Measurements from ENCODE around the gene RCL1. TPM values are rescaled to one million over a fixed set of nuclear protein-coding genes. Genes with fewer than 3 reads are reported as not detected.
A peak's percentile ranks its signal among the peaks of the same experiment; 100 is the strongest.

The RCL1 gene
- polyA plus RNA-seq, 2 of the 4 experiments (the other 2 are of a cell fraction) = 25.5 to 27.5 TPM

- no peak overlapping the region for H3K4me2 ChIP-seq
- WGBS (ENCODE audit: missing lambda C conversion rate) = 60% methylated on average over 7 of the region's 7 CpGs
- no peaks in the 10 kb centered on the region for H3K4me1 ChIP-seq
- H3K4me3 ChIP-seq = no peak overlapping the region
- ATAC-seq (peak; percentile 65 to 66; a peak in 5 of 6 replicates), DNase-seq (ENCODE audit: low read depth in 1 of 2, low spot score in 1 of 2) (no peak), FAIRE-seq (no peak)
- TF ChIP-seq ESRRA (IDR thresholded peaks at IDR 0.05; ENCODE audit: borderline replicate concordance, low read length) = no peak
- no peak for TF ChIP-seq GATA3 (IDR thresholded peaks at IDR 0.05; ENCODE audit: borderline replicate concordance)
- no peak for TF ChIP-seq BCL3 (IDR thresholded peaks at IDR 0.05)
- no peak for TF ChIP-seq HES2 (IDR thresholded peaks at IDR 0.05)
- TF ChIP-seq HDAC2 (IDR thresholded peaks at IDR 0.05) = no peak
- TF ChIP-seq MYC (IDR thresholded peaks at IDR 0.05; ENCODE audit: borderline replicate concordance, low read length) = no peak
- TF ChIP-seq NFE2L2 (conservative IDR thresholded peaks at IDR 0.05; ENCODE audit: low read length) = no peak
- no peak for TF ChIP-seq CEBPB (IDR thresholded peaks at IDR 0.05)
- TF ChIP-seq EHMT2 (IDR thresholded peaks at IDR 0.05; ENCODE audit: low read depth) = no peak
- no peak for TF ChIP-seq MAFK (IDR thresholded peaks at IDR 0.05; ENCODE audit: partially characterized antibody)
- no peak for TF ChIP-seq RARB (CRISPR knock-in tag; IDR thresholded peaks at IDR 0.05)
- no peak for TF ChIP-seq HMGXB4 (CRISPR knock-in tag; IDR thresholded peaks at IDR 0.05; ENCODE audit: borderline replicate concordance)
- TF ChIP-seq ZFP36 (IDR thresholded peaks at IDR 0.05; ENCODE audit: borderline replicate concordance, partially characterized antibody) = no peak
- TF ChIP-seq CBX2 (IDR thresholded peaks at IDR 0.05; ENCODE audit: borderline replicate concordance, low read depth) = no peak
- TF ChIP-seq E2F6 (IDR thresholded peaks at IDR 0.05; ENCODE audit: borderline replicate concordance, low read depth) = no peak
- TF ChIP-seq HEYL (CRISPR knock-in tag; IDR thresholded peaks at IDR 0.05) = no peak
- TF ChIP-seq JUNB (IDR thresholded peaks at IDR 0.05) = no peak
- TF ChIP-seq CBX8 (IDR thresholded peaks at IDR 0.05) = no peak
- CTCF ChIA-PET = interaction anchor here (0.8 to 4.8 kb wide), 5 partner anchors 11 to 219 kb away, joined by 3 to 34 read pairs (median 4); partner anchors contain the start of gene JAK2
- POLR2A ChIA-PET = no interaction called here
- no peaks in the 10 kb centered on the region for H3K9me3 ChIP-seq
- H3K27ac ChIP-seq = no peak overlapping the region
These were observed 23.2 kb upstream of the RCL1 start for GRCh38 chr9:4769321-4770080.

- FAIRE-seq = no peak
These were observed 21.0 kb upstream of the RCL1 start for GRCh38 chr9:4771788-4772187.

GRCh38 chr9:4774209-4774608 is 18.5 kb upstream of the RCL1 start:
- POLR2A ChIA-PET = no interaction called here
- CTCF ChIA-PET = interaction anchor here (1.0 to 1.3 kb wide), 3 partner anchors 12 to 214 kb away, joined by 4 to 10 read pairs (median 5); no protein-coding TSS in a partner anchor
- TF ChIP-seq REST (IDR thresholded peaks at IDR 0.05) (no peak), JUNB (IDR thresholded peaks at IDR 0.05) (no peak), SMC3 (IDR thresholded peaks at IDR 0.05) (no peak), MAZ (IDR thresholded peaks at IDR 0.05; ENCODE audit: borderline replicate concordance, low read depth, low read length) (no peak), EHMT2 (IDR thresholded peaks at IDR 0.05; ENCODE audit: low read depth) (no peak), FOXS1 (CRISPR knock-in tag; IDR thresholded peaks at IDR 0.05) (no peak), MYC (IDR thresholded peaks at IDR 0.05; ENCODE audit: borderline replicate concordance, low read length) (no peak), HOXB13 (CRISPR knock-in tag; IDR thresholded peaks at IDR 0.05; ENCODE audit: low read depth) (no peak), ZNF302 (CRISPR knock-in tag; IDR thresholded peaks at IDR 0.05) (no peak), FOSL2 (IDR thresholded peaks at IDR 0.05) (no peak), FOSL2 (CRISPR knock-in tag; IDR thresholded peaks at IDR 0.05) (no peak)

More at GRCh38 chr9:4771788-4772187, 21.0 kb upstream of the RCL1 start:
- Histone ChIP-seq H3K9me3 (no peaks in the 10 kb centered on the region), H3K4me2 (no peak overlapping the region), H3K27ac (no peak overlapping the region), H3K4me3 (no peak overlapping the region), H3K4me1 (no peaks in the 10 kb centered on the region)
- WGBS (ENCODE audit: missing lambda C conversion rate) = 78% methylated on average over 1 of the region's 1 CpG
- TF ChIP-seq NR3C1 (IDR thresholded peaks at IDR 0.05) (no peak), NPAS2 (CRISPR knock-in tag; IDR thresholded peaks at IDR 0.05; ENCODE audit: borderline replicate concordance) (no peak), RARB (CRISPR knock-in tag; IDR thresholded peaks at IDR 0.05) (no peak), JUN (IDR thresholded peaks at IDR 0.05) (no peak)
- POLR2A ChIA-PET = no interaction called here
- DNase-seq (ENCODE audit: low read depth in 1 of 2, low spot score in 1 of 2) (no peak), ATAC-seq (no peak)
- CTCF ChIA-PET = interaction anchor here (1.3 to 2.8 kb wide), 2 partner anchors 9 to 216 kb away, joined by 3 to 18 read pairs; no protein-coding TSS in a partner anchor

More at GRCh38 chr9:4774209-4774608, 18.5 kb upstream of the RCL1 start:
- 5% methylated on average over 1 of the region's 1 CpG for WGBS (ENCODE audit: missing lambda C conversion rate)
- H3K4me1 ChIP-seq = no peaks in the 10 kb centered on the region
- H3K4me3 ChIP-seq = no peak overlapping the region
- FAIRE-seq = no peak
- H3K4me2 ChIP-seq = no peak overlapping the region
- no peaks in the 10 kb centered on the region for H3K9me3 ChIP-seq
- ATAC-seq = 0 out of 6 replicates have a peak, but pooled peaks of 1 of the 2 experiments have one; percentile 43
- peak in 1 of 2 experiments; percentile 36 for DNase-seq (ENCODE audit: low read depth in 1 of 2, low spot score in 1 of 2)
- H3K27ac ChIP-seq = no peak overlapping the region
